ENCODE measurements around the gene TRAPPC10.
"Not testable (repeated sequence)": the region's sequence is repeated elsewhere in the genome, so short reads cannot be mapped to it uniquely, and the experiment has no call there.

The TRAPPC10 gene

DNA sequence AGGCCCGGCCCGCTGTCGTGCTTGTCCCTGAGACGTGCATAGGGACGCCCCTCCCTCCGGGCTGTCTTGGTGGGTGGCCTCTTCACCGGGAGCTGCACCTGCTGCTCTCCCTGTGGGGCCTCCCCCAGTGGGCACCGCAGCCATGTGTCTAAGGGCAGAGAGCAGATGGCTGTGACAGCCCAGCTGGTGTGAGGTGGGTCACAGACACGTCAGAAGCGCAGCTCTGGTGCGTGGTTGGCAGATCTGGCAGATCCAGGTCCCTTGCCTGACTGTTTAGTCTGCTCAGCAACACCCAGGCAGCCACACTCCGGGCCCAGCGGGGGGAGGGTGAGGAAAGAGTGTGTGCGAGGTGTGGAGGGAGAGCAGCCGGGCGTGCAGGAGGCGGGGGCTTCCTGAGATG lies 131.3 kb downstream of the TRAPPC10 start:
- DNase-seq (ENCODE audit: low read depth in 4 of 4, low spot score in 1 of 4), result not testable (repeated sequence)

DNA sequence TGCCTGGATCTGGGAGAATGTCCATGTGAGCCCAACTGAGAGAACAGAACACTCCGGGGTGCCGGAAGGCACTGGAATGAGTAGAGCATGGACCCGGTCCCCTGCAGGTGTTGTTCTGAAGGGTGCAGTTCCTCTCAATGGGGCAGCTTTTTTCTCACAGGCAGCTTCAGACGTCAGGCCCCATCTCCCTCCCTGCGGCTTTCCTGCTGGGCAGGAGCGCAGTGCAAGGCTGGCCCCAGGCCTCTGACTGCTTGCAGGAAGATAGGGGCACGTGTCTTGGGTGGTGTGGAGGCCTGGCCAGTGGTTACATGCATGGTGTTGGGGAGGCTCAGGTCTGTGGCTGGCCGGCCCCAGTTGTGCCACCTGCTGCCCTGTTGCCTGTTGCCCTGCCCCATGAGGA lies 131.9 kb downstream of the TRAPPC10 start:
- not testable (repeated sequence) for DNase-seq (ENCODE audit: low read depth in 4 of 4, low spot score in 1 of 4)

DNA sequence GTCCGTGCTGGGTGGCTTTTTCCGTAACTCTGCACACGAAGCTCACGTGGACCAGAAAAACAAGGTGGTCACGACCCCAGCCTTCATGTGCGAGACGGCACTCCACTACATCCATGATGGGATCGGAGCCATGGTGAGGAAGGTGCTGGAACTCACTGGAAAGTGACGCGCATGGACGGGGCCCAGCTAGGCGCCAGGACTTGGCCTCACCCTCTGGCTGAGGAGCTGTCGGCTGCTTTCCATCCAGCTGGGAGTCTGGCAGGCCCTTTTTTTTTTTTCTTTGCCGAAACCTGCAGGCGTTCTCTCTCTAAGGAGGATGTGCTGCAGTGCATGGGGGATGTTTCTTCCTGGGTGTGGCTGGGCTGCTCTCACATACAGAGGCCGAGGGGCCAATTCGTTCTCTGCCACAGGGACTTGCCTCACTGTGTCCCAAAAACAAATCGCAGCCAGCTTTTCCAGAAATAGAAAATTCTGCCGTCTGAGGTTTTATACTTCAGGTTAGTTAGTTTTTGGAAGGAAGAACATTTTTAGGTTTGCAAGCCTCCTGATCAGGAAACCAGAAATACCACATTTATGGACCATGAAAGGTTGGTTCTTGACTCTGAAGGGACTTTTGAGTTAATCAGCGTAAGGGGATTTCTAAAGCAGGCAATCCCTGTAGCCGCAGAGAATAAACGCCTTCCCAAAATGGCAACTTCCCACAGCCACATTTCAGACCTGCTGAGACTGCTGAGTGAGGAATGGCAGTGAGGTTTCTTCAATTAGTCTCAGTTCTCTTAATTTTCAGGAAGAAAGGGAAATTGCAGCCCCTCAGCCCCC lies 132.9 kb downstream of the TRAPPC10 start:
- not testable (repeated sequence) for DNase-seq (ENCODE audit: low read depth in 4 of 4, low spot score in 1 of 4)

DNA sequence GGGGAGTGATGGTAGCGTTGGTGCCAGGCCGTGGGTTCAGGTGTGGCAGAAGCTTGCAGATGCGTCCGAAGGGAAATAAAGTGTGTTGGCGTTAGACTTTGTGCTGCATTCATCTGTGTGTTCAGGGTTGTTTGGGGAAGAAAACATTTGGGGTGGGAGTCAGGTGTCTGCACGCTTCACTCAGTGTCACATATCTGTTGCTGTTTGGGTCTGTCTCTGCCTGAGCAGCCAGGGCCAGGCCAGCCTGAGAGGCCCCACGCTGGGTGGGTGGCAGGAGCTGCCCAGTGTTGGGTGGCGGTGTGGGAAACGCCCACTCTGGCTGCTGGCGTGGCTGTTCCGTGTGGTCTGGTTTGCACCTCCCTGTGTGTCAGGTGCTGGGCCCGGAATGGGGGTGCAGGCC lies 133.5 kb downstream of the TRAPPC10 start:
- DNase-seq (ENCODE audit: low read depth in 4 of 4, low spot score in 1 of 4), result not testable (repeated sequence)

DNA sequence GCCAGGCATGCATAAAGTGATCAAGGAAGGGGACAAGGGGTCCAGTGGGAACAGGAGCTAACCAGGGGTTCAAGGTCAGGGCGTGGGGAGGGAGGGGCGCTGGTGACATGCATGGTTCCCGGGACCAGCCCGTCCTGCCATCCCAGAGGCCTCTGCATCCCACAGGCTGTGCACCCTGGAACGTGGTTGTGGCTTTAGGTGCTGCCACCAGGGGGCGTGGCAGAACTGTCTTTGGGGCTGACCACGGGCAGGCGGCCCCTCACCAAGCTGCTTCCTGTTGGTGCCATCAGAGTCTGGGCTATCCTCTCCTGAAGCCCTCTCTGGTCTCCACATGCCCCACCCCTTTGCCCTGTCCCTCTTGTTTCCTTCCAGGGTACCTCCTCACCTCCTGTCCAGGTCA lies 135.0 kb downstream of the TRAPPC10 start:
- not testable (repeated sequence) for DNase-seq (ENCODE audit: low read depth in 4 of 4, low spot score in 1 of 4)

DNA sequence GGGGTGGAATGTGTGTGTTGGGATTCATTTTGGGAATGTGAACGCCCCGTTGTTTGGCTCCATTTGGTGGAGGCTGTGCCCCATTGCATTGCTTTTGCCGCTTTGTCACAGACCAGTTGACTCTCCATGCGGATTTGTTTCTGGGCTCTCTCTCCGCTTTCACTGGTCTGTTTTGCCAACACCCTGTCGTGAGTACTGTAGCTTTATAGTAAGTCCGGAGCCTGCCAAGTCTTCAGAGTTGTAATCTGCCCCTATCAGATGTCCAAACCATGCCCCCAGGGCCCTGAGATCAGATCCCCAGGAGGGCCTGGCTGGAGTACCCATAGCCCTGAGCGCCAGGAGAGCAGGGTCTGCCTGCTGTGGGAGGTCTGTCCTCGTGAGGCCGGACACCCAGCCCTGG lies 138.1 kb downstream of the TRAPPC10 start:
- not testable (repeated sequence) for DNase-seq (ENCODE audit: low read depth in 4 of 4, low spot score in 1 of 4)

DNA sequence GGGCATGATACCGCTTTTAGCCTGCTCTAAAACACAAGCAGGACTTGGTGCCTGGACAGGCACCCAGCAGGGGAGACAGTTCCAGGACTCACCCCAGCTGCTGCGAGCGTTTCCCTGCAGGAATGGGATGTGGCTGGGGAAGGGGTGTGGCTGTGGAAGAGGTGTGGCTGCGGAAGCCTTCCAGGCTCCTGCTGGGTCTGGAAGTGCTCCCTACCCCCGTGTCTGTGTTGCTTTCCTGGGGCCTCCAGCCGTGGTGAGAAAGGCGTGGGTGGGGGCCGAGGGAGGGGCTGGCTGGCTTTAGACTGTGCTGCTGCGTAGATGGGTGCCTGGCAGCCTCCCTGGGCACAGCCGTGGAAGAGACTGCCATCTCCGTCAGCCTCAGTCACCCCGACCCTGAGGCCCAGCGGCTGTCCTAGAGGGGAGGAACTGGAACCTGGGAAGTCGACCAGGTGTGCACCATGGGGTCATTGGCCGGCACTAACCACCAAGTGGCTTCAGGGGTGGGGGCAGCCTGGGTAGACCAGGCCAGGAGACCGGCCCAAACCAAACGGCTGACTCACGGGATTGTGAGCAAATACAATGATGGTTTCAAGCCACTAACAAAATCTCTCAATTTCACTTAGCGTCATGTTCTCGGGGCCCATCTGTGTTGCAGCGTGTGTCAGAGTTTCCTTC lies 141.2 kb downstream of the TRAPPC10 start:
- DNase-seq (ENCODE audit: low read depth in 4 of 4, low spot score in 1 of 4), result not testable (repeated sequence)

DNA sequence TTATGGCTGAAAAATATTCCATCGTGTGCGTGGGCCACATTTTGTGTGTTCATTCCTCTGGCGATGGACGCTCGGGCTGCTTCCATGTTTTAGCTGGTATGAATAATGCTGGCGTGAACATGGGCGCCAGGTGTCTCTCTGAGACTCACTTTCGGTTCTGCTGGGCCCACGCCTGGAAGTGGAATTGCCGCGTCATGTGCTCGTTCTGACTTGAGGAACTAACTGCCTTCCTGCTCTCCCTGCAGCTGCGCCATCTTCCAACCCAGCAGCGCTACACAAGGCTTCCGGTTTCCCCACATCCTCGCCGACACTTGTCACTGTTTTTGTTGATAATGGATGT lies 141.8 kb downstream of the TRAPPC10 start:
- peak; percentile 16 to 45 (median 32) for DNase-seq (ENCODE audit: low read depth in 4 of 4, low spot score in 1 of 4)

DNA sequence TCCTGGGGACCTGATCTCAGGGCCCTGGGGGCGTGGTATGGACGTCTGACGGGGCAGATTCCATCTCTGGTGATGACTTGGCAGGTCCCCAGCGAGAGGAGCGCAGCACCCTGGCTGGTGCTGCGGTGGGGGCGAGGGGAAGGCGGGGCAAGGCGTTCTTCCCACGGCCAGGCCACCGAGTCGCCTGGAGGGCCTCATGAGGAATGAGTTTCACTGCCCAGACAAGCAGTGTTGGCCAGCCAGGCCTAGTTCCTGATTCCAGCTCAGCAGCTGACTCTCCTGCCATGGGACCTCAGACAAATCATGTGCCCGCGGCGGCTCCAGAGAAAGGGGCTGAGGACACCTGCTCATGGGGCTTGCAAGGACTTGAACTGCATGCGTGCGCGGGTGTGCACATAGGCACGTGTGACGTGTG lies 142.7 kb downstream of the TRAPPC10 start:
- DNase-seq (ENCODE audit: low read depth in 4 of 4, low spot score in 1 of 4), result not testable (repeated sequence)

DNA sequence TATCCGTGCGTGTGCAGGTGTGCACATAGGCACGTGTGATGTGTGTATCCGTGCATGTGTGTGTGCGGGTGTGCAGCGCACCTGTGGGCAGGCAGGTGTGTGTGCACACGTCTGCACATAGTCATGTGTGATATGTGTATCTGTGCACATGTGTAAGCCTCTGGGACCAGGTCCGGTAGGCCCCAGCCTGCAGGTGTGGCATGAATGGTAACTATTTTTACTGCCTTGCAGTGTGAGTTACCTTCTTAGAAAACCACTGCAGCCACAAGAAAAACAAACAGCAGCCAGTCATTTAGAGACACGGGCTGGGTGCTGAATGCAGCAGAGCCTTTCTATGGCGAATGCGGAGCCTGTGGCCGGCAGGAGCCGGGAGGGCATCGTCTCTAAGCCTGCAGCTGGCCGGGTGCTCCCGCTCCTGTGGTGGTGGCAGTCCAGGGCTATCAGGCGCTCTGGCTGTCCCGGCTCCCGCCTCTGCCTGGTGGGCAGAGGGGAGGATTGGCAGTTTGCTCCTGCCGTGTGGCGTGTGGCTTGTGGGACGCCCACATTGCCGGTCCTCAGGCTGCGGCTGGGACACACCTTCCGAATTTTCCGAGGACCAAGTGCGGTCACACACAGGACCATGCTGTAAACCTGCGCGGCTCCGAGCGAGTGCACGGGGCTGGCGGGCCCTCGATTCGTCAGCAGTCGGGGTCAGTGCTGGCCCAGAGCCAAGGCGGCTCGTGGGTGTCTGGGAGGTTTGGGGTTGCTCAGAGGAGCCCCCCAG lies 143.3 kb downstream of the TRAPPC10 start:
- DNase-seq (ENCODE audit: low read depth in 4 of 4, low spot score in 1 of 4), result not testable (repeated sequence)

DNA sequence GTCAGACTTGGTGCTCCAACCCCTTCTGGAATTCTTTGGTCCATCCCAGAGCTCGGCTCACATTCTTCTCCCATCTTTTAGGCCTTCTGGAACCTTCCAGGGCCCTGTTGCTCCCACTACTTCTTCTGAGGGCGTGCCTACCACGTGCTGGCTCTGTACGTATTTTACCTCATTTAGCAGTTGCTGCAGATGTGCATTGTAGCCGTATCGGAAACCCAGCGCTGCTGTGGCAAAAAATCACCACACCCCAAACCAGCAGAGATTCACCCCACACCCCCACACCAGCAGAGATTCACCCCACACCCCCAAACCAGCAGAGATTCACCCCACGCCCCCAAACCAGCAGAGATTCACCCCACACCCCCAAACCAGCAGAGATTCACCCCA lies 143.9 kb downstream of the TRAPPC10 start:
- not testable (repeated sequence) for DNase-seq (ENCODE audit: low read depth in 4 of 4, low spot score in 1 of 4)

Measured in stimulated activated CD4-positive, alpha-beta T cell treated with anti-CD3 and anti-CD28 coated beads, Interleukin-1b, Interleukin-23, amount 100 ng/mL, for 24 hours (primary cell).